HG03558 (cell line): ENCODE results near the gene TMED3.

Experiments used
- ATAC-seq: cut with Tn5 transposase; IDR thresholded peaks from one replicate; pipeline ENCODE4 v1.9.1; 2021; ENCODE audit warnings: moderate number of reproducible peaks; ENCODE audit not compliant: unreplicated experiment; ENCODE audit errors: extremely low read depth

Gene TMED3

GRCh38 chr15:79310985-79311900 is at the start of gene TMED3:
Gene TMED3 (plus strand): TSS chr15:79311112. CDS start chr15:79311250, 138 bp downstream.
- ATAC-seq = peak; percentile 74

GRCh38 chr15:79261836-79262235 is 49.1 kb upstream of the TMED3 start:
- ATAC-seq = no peak

GRCh38 chr15:79265167-79265566 is 45.7 kb upstream of the TMED3 start:
- ATAC-seq = no peak

GRCh38 chr15:79265987-79266579 is 44.8 kb upstream of the TMED3 start:
- ATAC-seq = no peak

- ATAC-seq = no peak
These were observed 28.3 kb upstream of the TMED3 start, which contains the start of gene ANKRD34C for GRCh38 chr15:79282371-79283251. Gene ANKRD34C (plus strand): TSS chr15:79282722. CDS start chr15:79293285, 10,563 bp downstream.

- no peak for ATAC-seq
These were observed 27.5 kb upstream of the TMED3 start for GRCh38 chr15:79283252-79284048.

GRCh38 chr15:79290642-79291275 is 20.2 kb upstream of the TMED3 start:
- no peak for ATAC-seq

- ATAC-seq = no peak
These were observed 18.9 kb upstream of the TMED3 start for GRCh38 chr15:79292011-79292410.

GRCh38 chr15:79294075-79294474 is 16.8 kb upstream of the TMED3 start:
- ATAC-seq = no peak

- ATAC-seq = no peak
These were observed 14.3 kb upstream of the TMED3 start for GRCh38 chr15:79296583-79296982.

- ATAC-seq = no peak
These were observed 11.6 kb upstream of the TMED3 start for GRCh38 chr15:79299126-79299840.

GRCh38 chr15:79299841-79300235 is 11.1 kb upstream of the TMED3 start:
- no peak for ATAC-seq

- ATAC-seq = no peak
These were observed 3.7 kb upstream of the TMED3 start for GRCh38 chr15:79307251-79307650.

GRCh38 chr15:79308874-79309273 is 2.0 kb upstream of the TMED3 start:
- ATAC-seq = no peak

GRCh38 chr15:79310612-79310984 is 314 bp upstream of the TMED3 start:
- ATAC-seq = peak; percentile 8

- ATAC-seq = no peak
These were observed 1.1 kb downstream of the TMED3 start for GRCh38 chr15:79311901-79312553.

GRCh38 chr15:79314186-79314585 is 3.3 kb downstream of the TMED3 start:
- no peak for ATAC-seq

- ATAC-seq = no peak
These were observed 3.9 kb downstream of the TMED3 start for GRCh38 chr15:79314811-79315210.
